GM12878 (cell line): ENCODE measurements around the gene SLC36A2. TPM values are rescaled to one million over a fixed set of nuclear protein-coding genes. Genes with fewer than 3 reads are reported as not detected.

Experiments used
- ATAC-seq: fragments of 200-7000 bp; cut with Tn5 transposase; 3 replicates; pipeline ENCODE4 v1.9.1; 2020; ENCODE audit warnings: mild to moderate bottlenecking, moderate library complexity
- BruUV-seq: library from RNA; stranded (reverse); fragments of 400-500 nt; replicated peaks from 2 replicates; lab custom pipeline; 2021; lab: Mats Ljungman, UMichigan
- CTCF ChIA-PET: fragments of 300-600 bp; sonication (Branson Sonifier 250); formaldehyde crosslinking; extraction: SDS; loops from one replicate; lab custom pipeline; 2021; ENCODE audit warnings: inconsistent platforms; lab: Yijun Ruan, JAX
- POLR2A ChIA-PET: fragments of 350-600 bp; formaldehyde crosslinking; extraction: SDS; loops from one replicate; lab custom pipeline; 2021; ENCODE audit warnings: inconsistent platforms; lab: Charles Lee
- RAD21 ChIA-PET: fragments of 300-600 bp; sonication (Branson Sonifier 250); formaldehyde crosslinking; loops from one replicate; lab custom pipeline; 2023; ENCODE audit warnings: antibody characterized with exemption; ENCODE audit not compliant: unreplicated experiment; lab: Charles Lee
- SMC1A ChIA-PET: fragments of 300-600 bp; sonication (Branson Sonifier 250); formaldehyde crosslinking; loops from one replicate; lab custom pipeline; 2023; ENCODE audit not compliant: unreplicated experiment, uncharacterized antibody; lab: Charles Lee
- DNase-seq: peaks from one replicate; pipeline ENCODE4 v3.0.0-alpha.2; 2011; ENCODE audit warnings: low read depth, low spot score
- FAIRE-seq: peaks from 3 replicates; lab custom pipeline; 2011; peaks lifted over from hg19 to GRCh38; lab: Jason Lieb, UNC
- H2AFZ ChIP-seq: 2 replicates; pipeline ENCODE4 v1.6.0; 2011; ENCODE audit warnings: low read depth, low read length, control low read depth; ENCODE audit not compliant: control insufficient read depth
- H3K27ac ChIP-seq: 2 replicates; pipeline ENCODE4 v1.5.1; 2011; ENCODE audit warnings: control low read depth; ENCODE audit not compliant: control insufficient read depth, insufficient read depth
- H3K27me3 ChIP-seq, 2 experiments: replicated peaks in 1 of 2; 2 replicates each; pipeline versions ENCODE4 v1.6.0 to v1.6.1; 2011; ENCODE audit warnings: low read length in 1 of 2; ENCODE audit not compliant: control insufficient read depth in 2 of 2, insufficient read depth in 2 of 2
- H3K36me3 ChIP-seq, 2 experiments: 2 replicates each; pipeline ENCODE4 v1.5.1; 2011; ENCODE audit warnings: low read length in 1 of 2; ENCODE audit not compliant: control insufficient read depth in 2 of 2, insufficient read depth in 2 of 2
- H3K4me1 ChIP-seq: 2 replicates; pipeline ENCODE4 v1.6.1; 2011; ENCODE audit warnings: mild to moderate bottlenecking, low read length, moderate library complexity, mixed read lengths; ENCODE audit not compliant: control insufficient read depth, insufficient read depth
- H3K4me2 ChIP-seq: 2 replicates; pipeline ENCODE4 v1.6.0; 2011; ENCODE audit warnings: control low read depth; ENCODE audit not compliant: control insufficient read depth, insufficient read depth
- H3K4me3 ChIP-seq: fragments of 200-600 bp; sonication (generic); 2 replicates; pipeline ENCODE4 v1.5.1; 2016
- H3K79me2 ChIP-seq: 2 replicates; pipeline ENCODE4 v1.6.0; 2011; ENCODE audit warnings: low read length; ENCODE audit not compliant: control insufficient read depth, insufficient read depth
- H3K9ac ChIP-seq: 2 replicates; pipeline ENCODE4 v1.8.0; 2011; ENCODE audit warnings: low read length, control low read depth, mixed read lengths; ENCODE audit not compliant: control insufficient read depth, insufficient read depth
- H3K9me3 ChIP-seq: replicated peaks from 3 replicates; pipeline ENCODE4 v1.5.1; 2011; ENCODE audit warnings: mild to moderate bottlenecking, low read length; ENCODE audit not compliant: control insufficient read depth, insufficient read depth
- H4K20me1 ChIP-seq: 2 replicates; pipeline ENCODE4 v1.6.0; 2011; ENCODE audit not compliant: control insufficient read depth, insufficient read depth
- CHD1 ChIP-seq: IDR thresholded peaks from 2 replicates; pipeline ENCODE4 v1.6.1; 2012; ENCODE audit warnings: low read depth, low read length, improper control_type of control experiment
- CREM ChIP-seq: IDR thresholded peaks from 2 replicates; pipeline ENCODE4 v1.6.1; 2014; ENCODE audit warnings: antibody characterized with exemption, low read depth
- JUNB ChIP-seq: IDR thresholded peaks from 2 replicates; pipeline ENCODE4 v1.6.1; 2016; ENCODE audit warnings: antibody characterized with exemption, mild to moderate bottlenecking
- MYC ChIP-seq: IDR thresholded peaks from 2 replicates; pipeline ENCODE4 v1.6.1; 2011; ENCODE audit warnings: mild to moderate bottlenecking, low read length, moderate library complexity, inconsistent platforms; ENCODE audit not compliant: insufficient read depth, insufficient replicate concordance, insufficient read length, severe bottlenecking
- SIN3A ChIP-seq: IDR thresholded peaks from 2 replicates; pipeline ENCODE4 v1.6.1; 2012; ENCODE audit warnings: low read depth, low read length, improper control_type of control experiment
- WGBS: methylation state at CpG from one replicate; pipeline ENCODE4 v1.1.6; 2016; ENCODE audit warnings: low lambda C conversion rate; ENCODE audit not compliant: insufficient replicate concordance, insufficient coverage; ENCODE audit errors: missing lambda C conversion rate; 5-methylcytosine and 5-hydroxymethylcytosine counted together
- in situ Hi-C: fragments of 300-500 bp; cut with MboI; formaldehyde crosslinking; loops from 9 replicates; pipeline ENCODE4 v1.14.3; 2018; ENCODE audit warnings: mixed read lengths
- intact Hi-C: fragments of 100-400 bp; cut with micrococcal nuclease; formaldehyde crosslinking; loops from one replicate; pipeline ENCODE4 v1.14.2; 2022; ENCODE audit not compliant: unreplicated experiment
- polyA plus RNA-seq, 11 experiments: library from polyadenylated mRNA; depleted of rRNA in 4 of 11; unstranded in 6 of 11; stranded (reverse) in 5 of 11; fragments of >200 nt; fragmentation: Nextera tagmentation in 4 of 11; fragmentation: Illumina TruSeq in 1 of 11; extraction: Ambion mirVana in 4 of 11; extraction: Trizol in 1 of 11; gene quantifications; 1 replicate in 1 of 11; 2 replicates in 10 of 11; pipeline versions ENCODE4 v1.2.1 to v1.2.3, GENCODE V29; 2011 to 2016; ENCODE audit warnings: inconsistent platforms in 2 of 11, missing spikeins in 2 of 11, low read depth in 1 of 11
- total RNA-seq, 4 experiments: library from RNA; depleted of rRNA in 3 of 4; stranded (reverse); fragments of >200 nt in 3 of 4; fragmentation: Illumina TruSeq in 1 of 4; extraction: Trizol in 1 of 4; gene quantifications; 2 replicates each; pipeline versions ENCODE4 v1.2.1 to v1.2.3, GENCODE V29; 2013 to 2021
- TF ChIP-seq, protein P1 (sequence below): IDR thresholded peaks from 2 replicates; pipeline ENCODE4 v1.6.1; 2011; ENCODE audit warnings: low read depth, mild to moderate bottlenecking, low read length, moderate library complexity, borderline replicate concordance; ENCODE audit errors: extremely low read depth
- TF ChIP-seq, protein P2 (sequence below): fragments of 450-650 bp; IDR thresholded peaks from 2 replicates; pipeline ENCODE4 v1.6.1; 2016; ENCODE audit warnings: mild to moderate bottlenecking, moderate library complexity, borderline replicate concordance
- TF ChIP-seq, protein P3 (sequence below): IDR thresholded peaks from 2 replicates; pipeline ENCODE4 v1.6.1; 2012; ENCODE audit warnings: low read length, inconsistent platforms

Gene SLC36A2
- total and polyA plus RNA-seq, 10 of the 15 experiments (the other 5 are each of a cell fraction or from before 2014, with no cell fraction given) = not detected

DNA sequence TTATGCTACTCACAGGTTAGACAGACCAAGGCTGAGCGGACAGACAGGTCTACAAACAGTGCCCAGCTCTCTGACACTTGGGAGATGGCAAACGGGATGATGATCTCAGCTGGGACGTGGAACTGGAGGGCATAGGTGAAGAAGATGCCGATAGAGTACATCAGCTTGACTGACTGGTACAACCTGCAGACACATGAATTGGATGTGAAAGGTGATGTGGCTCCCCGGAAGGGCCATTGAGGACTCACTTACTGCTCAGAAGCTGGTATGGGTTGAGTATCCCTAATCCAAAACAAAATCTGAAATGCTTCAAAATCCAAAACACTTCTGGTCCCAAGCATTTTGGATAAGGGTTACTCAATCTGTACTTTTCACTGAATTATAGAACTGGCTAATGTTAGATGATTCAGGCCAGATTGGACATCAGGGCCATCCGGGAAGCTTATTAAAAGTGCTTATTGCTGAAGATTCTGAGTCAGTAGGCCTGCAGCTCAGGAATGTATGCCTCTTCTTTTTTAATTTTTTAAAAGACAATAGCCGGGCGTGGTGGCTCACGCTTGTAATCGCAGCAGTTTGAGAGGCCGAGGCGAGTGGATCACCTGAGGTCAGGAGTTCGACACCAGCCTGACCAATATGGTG lies 66.2 kb downstream of the SLC36A2 start:
- in situ Hi-C loops = no loop called here
- ChIA-PET POLR2A (interaction anchor here (0.7 to 1.6 kb wide), 4 partner anchors 9 to 110 kb away, joined by 3 to 5 read pairs (median 4); no protein-coding TSS in a partner anchor), RAD21 (interaction anchor here (1.4 kb wide), 1 partner anchor 27 kb away, joined by 5 read pairs; no protein-coding TSS in a partner anchor), CTCF (interaction anchor here (1.0 to 3.0 kb wide), 4 partner anchors 24 to 233 kb away, joined by 3 to 9 read pairs (median 4); no protein-coding TSS in a partner anchor), SMC1A (interaction anchor here (0.7 to 1.4 kb wide), 4 partner anchors 16 to 61 kb away, joined by 3 to 4 read pairs (median 3); no protein-coding TSS in a partner anchor)
- no peaks in the 10 kb centered on the region for H3K27me3 ChIP-seq
- no peaks in the 10 kb centered on the region for H3K36me3 ChIP-seq
- WGBS = 84% methylated on average over 13 of the region's 13 CpGs
- ATAC-seq (no peak), DNase-seq (no peak), FAIRE-seq (no peak)
- no peaks in the 10 kb centered on the region for H4K20me1 ChIP-seq
- H3K79me2 ChIP-seq = no peaks in the 10 kb centered on the region
- TF ChIP-seq, protein P1, sequence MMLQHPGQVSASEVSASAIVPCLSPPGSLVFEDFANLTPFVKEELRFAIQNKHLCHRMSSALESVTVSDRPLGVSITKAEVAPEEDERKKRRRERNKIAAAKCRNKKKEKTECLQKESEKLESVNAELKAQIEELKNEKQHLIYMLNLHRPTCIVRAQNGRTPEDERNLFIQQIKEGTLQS = no peak
- TF ChIP-seq SIN3A (no peak), CHD1 (no peak), CREM (no peak), JUNB (no peak), MYC (no peak)
- TF ChIP-seq, protein P2, sequence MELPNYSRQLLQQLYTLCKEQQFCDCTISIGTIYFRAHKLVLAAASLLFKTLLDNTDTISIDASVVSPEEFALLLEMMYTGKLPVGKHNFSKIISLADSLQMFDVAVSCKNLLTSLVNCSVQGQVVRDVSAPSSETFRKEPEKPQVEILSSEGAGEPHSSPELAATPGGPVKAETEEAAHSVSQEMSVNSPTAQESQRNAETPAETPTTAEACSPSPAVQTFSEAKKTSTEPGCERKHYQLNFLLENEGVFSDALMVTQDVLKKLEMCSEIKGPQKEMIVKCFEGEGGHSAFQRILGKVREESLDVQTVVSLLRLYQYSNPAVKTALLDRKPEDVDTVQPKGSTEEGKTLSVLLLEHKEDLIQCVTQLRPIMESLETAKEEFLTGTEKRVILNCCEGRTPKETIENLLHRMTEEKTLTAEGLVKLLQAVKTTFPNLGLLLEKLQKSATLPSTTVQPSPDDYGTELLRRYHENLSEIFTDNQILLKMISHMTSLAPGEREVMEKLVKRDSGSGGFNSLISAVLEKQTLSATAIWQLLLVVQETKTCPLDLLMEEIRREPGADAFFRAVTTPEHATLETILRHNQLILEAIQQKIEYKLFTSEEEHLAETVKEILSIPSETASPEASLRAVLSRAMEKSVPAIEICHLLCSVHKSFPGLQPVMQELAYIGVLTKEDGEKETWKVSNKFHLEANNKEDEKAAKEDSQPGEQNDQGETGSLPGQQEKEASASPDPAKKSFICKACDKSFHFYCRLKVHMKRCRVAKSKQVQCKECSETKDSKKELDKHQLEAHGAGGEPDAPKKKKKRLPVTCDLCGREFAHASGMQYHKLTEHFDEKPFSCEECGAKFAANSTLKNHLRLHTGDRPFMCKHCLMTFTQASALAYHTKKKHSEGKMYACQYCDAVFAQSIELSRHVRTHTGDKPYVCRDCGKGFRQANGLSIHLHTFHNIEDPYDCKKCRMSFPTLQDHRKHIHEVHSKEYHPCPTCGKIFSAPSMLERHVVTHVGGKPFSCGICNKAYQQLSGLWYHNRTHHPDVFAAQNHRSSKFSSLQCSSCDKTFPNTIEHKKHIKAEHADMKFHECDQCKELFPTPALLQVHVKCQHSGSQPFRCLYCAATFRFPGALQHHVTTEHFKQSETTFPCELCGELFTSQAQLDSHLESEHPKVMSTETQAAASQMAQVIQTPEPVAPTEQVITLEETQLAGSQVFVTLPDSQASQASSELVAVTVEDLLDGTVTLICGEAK = no peak
- TF ChIP-seq, protein P3, sequence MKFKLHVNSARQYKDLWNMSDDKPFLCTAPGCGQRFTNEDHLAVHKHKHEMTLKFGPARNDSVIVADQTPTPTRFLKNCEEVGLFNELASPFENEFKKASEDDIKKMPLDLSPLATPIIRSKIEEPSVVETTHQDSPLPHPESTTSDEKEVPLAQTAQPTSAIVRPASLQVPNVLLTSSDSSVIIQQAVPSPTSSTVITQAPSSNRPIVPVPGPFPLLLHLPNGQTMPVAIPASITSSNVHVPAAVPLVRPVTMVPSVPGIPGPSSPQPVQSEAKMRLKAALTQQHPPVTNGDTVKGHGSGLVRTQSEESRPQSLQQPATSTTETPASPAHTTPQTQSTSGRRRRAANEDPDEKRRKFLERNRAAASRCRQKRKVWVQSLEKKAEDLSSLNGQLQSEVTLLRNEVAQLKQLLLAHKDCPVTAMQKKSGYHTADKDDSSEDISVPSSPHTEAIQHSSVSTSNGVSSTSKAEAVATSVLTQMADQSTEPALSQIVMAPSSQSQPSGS = no peak
- no peak overlapping the region for H3K4me3 ChIP-seq
- no peak overlapping the region for H3K27ac ChIP-seq
- no peak overlapping the region for H3K4me2 ChIP-seq
- no peaks in the 10 kb centered on the region for H3K9me3 ChIP-seq
- H3K9ac ChIP-seq = no peak overlapping the region
- no peak overlapping the region for H2AFZ ChIP-seq
- no peaks in the 10 kb centered on the region for H3K4me1 ChIP-seq
- BruUV-seq = no TSS peak
- intact Hi-C loops = no loop called here
